Measurements from ENCODE around the gene ASB4. TPM values are rescaled to one million over a fixed set of nuclear protein-coding genes. Genes with fewer than 3 reads are reported as not detected.

Gene ASB4
- total and polyA plus RNA-seq, 2 experiments from 2014 or later = not detected

DNA sequence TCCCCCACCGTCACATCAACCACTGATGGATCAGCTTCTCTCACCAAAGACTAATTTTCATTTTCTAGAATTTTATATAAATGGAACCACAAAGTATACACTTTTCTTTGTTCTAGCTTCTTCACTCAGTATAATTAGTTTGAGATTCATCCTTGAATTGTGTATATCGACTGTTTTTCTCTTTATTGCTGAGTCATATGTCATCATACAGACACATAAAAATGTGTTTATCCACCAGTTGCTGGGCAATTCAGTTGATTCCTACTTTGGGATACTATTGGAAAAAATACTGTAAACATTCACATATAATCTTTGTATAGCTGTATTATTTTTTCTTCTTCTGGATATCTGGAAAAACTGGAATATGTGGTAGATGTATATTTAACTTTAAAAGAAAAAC is 84.0 kb downstream of the ASB4 start:
- Mint-ChIP-seq H3K27ac (peak overlapping the region; percentile 74; the same call in 1 of the 2 replicates), H3K9me3 (no peaks in the 10 kb centered on the region; the same call in 2 of the 3 replicates), H3K27me3 (ENCODE audit: insufficient read depth, low read depth, poor library complexity) (peaks cover 1% of the 10 kb centered on the region), H3K36me3 (ENCODE audit: low read depth) (no peaks in the 10 kb centered on the region), H3K4me3 (no peak overlapping the region), H3K4me1 (no peaks in the 10 kb centered on the region)
- H3K27ac ChIP-seq (ENCODE audit: low read depth) = no peak overlapping the region
- H3K4me3 ChIP-seq = no peak overlapping the region
- H3F3A ChIP-seq (replicated peaks; ENCODE audit: low read depth) = no peaks in the 10 kb centered on the region
- no peak overlapping the region for H3K4me2 ChIP-seq
- no peaks in the 10 kb centered on the region for H3K27me3 ChIP-seq (ENCODE audit: insufficient read depth)
- no peaks in the 10 kb centered on the region for H3K79me2 ChIP-seq (replicated peaks; ENCODE audit: insufficient read depth)
- no peaks in the 10 kb centered on the region for H3K36me3 ChIP-seq (ENCODE audit: insufficient read depth)
- H2AFZ ChIP-seq = no peak overlapping the region
- no peaks in the 10 kb centered on the region for H3K9me2 ChIP-seq (ENCODE audit: insufficient read depth)
- H3K4me1 ChIP-seq (ENCODE audit: insufficient read depth) = no peaks in the 10 kb centered on the region
- no peak for ATAC-seq
- DNase-seq (ENCODE audit: low spot score) = no peak
- H4K20me1 ChIP-seq (replicated peaks; ENCODE audit: insufficient read depth) = no peaks in the 10 kb centered on the region
- TF ChIP-seq, protein P1, sequence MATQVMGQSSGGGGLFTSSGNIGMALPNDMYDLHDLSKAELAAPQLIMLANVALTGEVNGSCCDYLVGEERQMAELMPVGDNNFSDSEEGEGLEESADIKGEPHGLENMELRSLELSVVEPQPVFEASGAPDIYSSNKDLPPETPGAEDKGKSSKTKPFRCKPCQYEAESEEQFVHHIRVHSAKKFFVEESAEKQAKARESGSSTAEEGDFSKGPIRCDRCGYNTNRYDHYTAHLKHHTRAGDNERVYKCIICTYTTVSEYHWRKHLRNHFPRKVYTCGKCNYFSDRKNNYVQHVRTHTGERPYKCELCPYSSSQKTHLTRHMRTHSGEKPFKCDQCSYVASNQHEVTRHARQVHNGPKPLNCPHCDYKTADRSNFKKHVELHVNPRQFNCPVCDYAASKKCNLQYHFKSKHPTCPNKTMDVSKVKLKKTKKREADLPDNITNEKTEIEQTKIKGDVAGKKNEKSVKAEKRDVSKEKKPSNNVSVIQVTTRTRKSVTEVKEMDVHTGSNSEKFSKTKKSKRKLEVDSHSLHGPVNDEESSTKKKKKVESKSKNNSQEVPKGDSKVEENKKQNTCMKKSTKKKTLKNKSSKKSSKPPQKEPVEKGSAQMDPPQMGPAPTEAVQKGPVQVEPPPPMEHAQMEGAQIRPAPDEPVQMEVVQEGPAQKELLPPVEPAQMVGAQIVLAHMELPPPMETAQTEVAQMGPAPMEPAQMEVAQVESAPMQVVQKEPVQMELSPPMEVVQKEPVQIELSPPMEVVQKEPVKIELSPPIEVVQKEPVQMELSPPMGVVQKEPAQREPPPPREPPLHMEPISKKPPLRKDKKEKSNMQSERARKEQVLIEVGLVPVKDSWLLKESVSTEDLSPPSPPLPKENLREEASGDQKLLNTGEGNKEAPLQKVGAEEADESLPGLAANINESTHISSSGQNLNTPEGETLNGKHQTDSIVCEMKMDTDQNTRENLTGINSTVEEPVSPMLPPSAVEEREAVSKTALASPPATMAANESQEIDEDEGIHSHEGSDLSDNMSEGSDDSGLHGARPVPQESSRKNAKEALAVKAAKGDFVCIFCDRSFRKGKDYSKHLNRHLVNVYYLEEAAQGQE (IDR thresholded peaks at IDR 0.05; ENCODE audit: unreplicated experiment) = no peak
- TF ChIP-seq POLR2AphosphoS5 (IDR thresholded peaks at IDR 0.05; ENCODE audit: low read depth) = no peak
- TF ChIP-seq EZH2 (IDR thresholded peaks at IDR 0.05; ENCODE audit: low read depth, unreplicated experiment) = no peak
- TF ChIP-seq EZH2phosphoT487 (IDR thresholded peaks at IDR 0.05; ENCODE audit: unreplicated experiment) = no peak

DNA sequence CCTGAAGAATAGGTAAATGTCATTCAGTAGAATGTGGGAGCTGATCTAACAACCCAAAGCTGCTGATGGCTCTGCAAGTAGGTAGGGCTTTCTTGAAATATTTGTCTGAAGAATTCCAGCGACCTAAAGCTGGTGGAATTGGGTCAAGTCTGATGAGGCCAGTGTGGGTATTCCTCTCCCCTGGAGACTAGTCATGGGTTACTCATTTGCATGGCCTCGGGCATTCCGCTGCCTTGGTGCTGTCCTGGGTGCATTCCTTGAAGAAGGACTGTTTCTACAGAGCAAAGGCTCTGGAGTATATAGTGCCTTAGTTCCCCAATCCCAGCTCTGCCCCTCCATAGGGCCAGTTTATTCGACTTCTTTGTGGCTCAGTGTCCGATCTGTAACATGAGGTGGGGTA is 91.4 kb downstream of the ASB4 start:
- no peaks in the 10 kb centered on the region for H3K4me1 ChIP-seq (ENCODE audit: insufficient read depth)
- no peak overlapping the region for H3K4me2 ChIP-seq
- H3K9me3 Mint-ChIP-seq = no peaks in the 10 kb centered on the region
- no peak overlapping the region for H3K4me3 Mint-ChIP-seq
- no peaks in the 10 kb centered on the region for H3K4me1 Mint-ChIP-seq
- H3K36me3 Mint-ChIP-seq (ENCODE audit: low read depth) = no peaks in the 10 kb centered on the region
- no peaks in the 10 kb centered on the region for H3K27me3 ChIP-seq (ENCODE audit: insufficient read depth)
- H3K36me3 ChIP-seq (ENCODE audit: insufficient read depth) = no peaks in the 10 kb centered on the region
- no peak overlapping the region for H3K4me3 ChIP-seq
- H3K9me2 ChIP-seq (ENCODE audit: insufficient read depth) = 0 out of 2 replicates have a peak, but pooled peaks cover 3% of the 10 kb centered on the region
- ATAC-seq (peak; percentile 93), DNase-seq (ENCODE audit: low spot score) (peak; percentile 51)
- H4K20me1 ChIP-seq (replicated peaks; ENCODE audit: insufficient read depth) = no peaks in the 10 kb centered on the region
- H3K79me2 ChIP-seq (replicated peaks; ENCODE audit: insufficient read depth) = no peaks in the 10 kb centered on the region
- H3F3A ChIP-seq (replicated peaks; ENCODE audit: low read depth) = no peaks in the 10 kb centered on the region
- no peak overlapping the region for H2AFZ ChIP-seq
- peaks cover 4% of the 10 kb centered on the region for H3K27me3 Mint-ChIP-seq (ENCODE audit: insufficient read depth, low read depth, poor library complexity)
- H3K27ac Mint-ChIP-seq = peak overlapping the region; percentile 27; the same call in 1 of the 2 replicates
- no peak overlapping the region for H3K27ac ChIP-seq (ENCODE audit: low read depth)
- no peak for TF ChIP-seq EZH2phosphoT487 (IDR thresholded peaks at IDR 0.05; ENCODE audit: unreplicated experiment)
- TF ChIP-seq, protein P2, sequence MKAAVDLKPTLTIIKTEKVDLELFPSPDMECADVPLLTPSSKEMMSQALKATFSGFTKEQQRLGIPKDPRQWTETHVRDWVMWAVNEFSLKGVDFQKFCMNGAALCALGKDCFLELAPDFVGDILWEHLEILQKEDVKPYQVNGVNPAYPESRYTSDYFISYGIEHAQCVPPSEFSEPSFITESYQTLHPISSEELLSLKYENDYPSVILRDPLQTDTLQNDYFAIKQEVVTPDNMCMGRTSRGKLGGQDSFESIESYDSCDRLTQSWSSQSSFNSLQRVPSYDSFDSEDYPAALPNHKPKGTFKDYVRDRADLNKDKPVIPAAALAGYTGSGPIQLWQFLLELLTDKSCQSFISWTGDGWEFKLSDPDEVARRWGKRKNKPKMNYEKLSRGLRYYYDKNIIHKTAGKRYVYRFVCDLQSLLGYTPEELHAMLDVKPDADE (IDR thresholded peaks at IDR 0.05) = no peak
- TF ChIP-seq, protein P1 (IDR thresholded peaks at IDR 0.05; ENCODE audit: unreplicated experiment) = no peak
- TF ChIP-seq, protein P3, sequence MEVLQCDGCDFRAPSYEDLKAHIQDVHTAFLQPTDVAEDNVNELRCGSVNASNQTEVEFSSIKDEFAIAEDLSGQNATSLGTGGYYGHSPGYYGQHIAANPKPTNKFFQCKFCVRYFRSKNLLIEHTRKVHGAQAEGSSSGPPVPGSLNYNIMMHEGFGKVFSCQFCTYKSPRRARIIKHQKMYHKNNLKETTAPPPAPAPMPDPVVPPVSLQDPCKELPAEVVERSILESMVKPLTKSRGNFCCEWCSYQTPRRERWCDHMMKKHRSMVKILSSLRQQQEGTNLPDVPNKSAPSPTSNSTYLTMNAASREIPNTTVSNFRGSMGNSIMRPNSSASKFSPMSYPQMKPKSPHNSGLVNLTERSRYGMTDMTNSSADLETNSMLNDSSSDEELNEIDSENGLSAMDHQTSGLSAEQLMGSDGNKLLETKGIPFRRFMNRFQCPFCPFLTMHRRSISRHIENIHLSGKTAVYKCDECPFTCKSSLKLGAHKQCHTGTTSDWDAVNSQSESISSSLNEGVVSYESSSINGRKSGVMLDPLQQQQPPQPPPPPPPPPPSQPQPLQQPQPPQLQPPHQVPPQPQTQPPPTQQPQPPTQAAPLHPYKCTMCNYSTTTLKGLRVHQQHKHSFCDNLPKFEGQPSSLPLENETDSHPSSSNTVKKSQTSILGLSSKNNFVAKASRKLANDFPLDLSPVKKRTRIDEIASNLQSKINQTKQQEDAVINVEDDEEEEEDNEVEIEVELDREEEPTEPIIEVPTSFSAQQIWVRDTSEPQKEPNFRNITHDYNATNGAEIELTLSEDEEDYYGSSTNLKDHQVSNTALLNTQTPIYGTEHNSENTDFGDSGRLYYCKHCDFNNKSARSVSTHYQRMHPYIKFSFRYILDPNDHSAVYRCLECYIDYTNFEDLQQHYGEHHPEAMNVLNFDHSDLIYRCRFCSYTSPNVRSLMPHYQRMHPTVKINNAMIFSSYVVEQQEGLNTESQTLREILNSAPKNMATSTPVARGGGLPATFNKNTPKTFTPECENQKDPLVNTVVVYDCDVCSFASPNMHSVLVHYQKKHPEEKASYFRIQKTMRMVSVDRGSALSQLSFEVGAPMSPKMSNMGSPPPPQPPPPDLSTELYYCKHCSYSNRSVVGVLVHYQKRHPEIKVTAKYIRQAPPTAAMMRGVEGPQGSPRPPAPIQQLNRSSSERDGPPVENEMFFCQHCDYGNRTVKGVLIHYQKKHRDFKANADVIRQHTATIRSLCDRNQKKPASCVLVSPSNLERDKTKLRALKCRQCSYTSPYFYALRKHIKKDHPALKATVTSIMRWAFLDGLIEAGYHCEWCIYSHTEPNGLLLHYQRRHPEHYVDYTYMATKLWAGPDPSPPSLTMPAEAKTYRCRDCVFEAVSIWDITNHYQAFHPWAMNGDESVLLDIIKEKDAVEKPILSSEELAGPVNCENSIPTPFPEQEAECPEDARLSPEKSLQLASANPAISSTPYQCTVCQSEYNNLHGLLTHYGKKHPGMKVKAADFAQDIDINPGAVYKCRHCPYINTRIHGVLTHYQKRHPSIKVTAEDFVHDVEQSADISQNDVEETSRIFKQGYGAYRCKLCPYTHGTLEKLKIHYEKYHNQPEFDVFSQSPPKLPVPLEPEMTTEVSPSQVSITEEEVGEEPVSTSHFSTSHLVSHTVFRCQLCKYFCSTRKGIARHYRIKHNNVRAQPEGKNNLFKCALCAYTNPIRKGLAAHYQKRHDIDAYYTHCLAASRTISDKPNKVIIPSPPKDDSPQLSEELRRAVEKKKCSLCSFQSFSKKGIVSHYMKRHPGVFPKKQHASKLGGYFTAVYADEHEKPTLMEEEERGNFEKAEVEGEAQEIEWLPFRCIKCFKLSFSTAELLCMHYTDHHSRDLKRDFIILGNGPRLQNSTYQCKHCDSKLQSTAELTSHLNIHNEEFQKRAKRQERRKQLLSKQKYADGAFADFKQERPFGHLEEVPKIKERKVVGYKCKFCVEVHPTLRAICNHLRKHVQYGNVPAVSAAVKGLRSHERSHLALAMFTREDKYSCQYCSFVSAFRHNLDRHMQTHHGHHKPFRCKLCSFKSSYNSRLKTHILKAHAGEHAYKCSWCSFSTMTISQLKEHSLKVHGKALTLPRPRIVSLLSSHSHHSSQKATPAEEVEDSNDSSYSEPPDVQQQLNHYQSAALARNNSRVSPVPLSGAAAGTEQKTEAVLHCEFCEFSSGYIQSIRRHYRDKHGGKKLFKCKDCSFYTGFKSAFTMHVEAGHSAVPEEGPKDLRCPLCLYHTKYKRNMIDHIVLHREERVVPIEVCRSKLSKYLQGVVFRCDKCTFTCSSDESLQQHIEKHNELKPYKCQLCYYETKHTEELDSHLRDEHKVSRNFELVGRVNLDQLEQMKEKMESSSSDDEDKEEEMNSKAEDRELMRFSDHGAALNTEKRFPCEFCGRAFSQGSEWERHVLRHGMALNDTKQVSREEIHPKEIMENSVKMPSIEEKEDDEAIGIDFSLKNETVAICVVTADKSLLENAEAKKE (CRISPR knock-in tag; IDR thresholded peaks at IDR 0.05) = no peak

Measured in GM23338 (cell line).